Measurements from ENCODE around the gene TRABD2A.

Gene TRABD2A

GRCh38 chr2:84904717-84905174 lies 23.9 kb upstream of the TRABD2A start:
- DNase-seq = peak; percentile 44

GRCh38 chr2:84904151-84904550 lies 23.3 kb upstream of the TRABD2A start:
- DNase-seq = no peak

- DNase-seq = no peak
Measured at GRCh38 chr2:84902526-84902925, 21.6 kb upstream of the TRABD2A start.

- DNase-seq = no peak
Measured at GRCh38 chr2:84901593-84902120, 20.8 kb upstream of the TRABD2A start.

- no peak for DNase-seq
Measured at GRCh38 chr2:84900971-84901370, 20.1 kb upstream of the TRABD2A start.

- DNase-seq = no peak
Measured at GRCh38 chr2:84899304-84900204, 18.7 kb upstream of the TRABD2A start.

GRCh38 chr2:84897773-84898172 lies 16.9 kb upstream of the TRABD2A start:
- DNase-seq = no peak

- no peak for DNase-seq
Measured at GRCh38 chr2:84896567-84896966, 15.7 kb upstream of the TRABD2A start.

- DNase-seq = no peak
Measured at GRCh38 chr2:84894758-84895520, 14.1 kb upstream of the TRABD2A start.

- DNase-seq = no peak
Measured at GRCh38 chr2:84894131-84894586, 13.3 kb upstream of the TRABD2A start.

- DNase-seq = no peak
Measured at GRCh38 chr2:84891355-84892010, 10.6 kb upstream of the TRABD2A start.

- no peak for DNase-seq
Measured at GRCh38 chr2:84889332-84889731, 8.4 kb upstream of the TRABD2A start.

- DNase-seq = peak; percentile 32
Measured at GRCh38 chr2:84888401-84889276, 7.8 kb upstream of the TRABD2A start.

- no peak for DNase-seq
Measured at GRCh38 chr2:84886791-84887190, 5.9 kb upstream of the TRABD2A start.

- no peak for DNase-seq
Measured at GRCh38 chr2:84885111-84885510, 4.2 kb upstream of the TRABD2A start.

- no peak for DNase-seq
Measured at GRCh38 chr2:84884449-84884848, 3.6 kb upstream of the TRABD2A start.

GRCh38 chr2:84882775-84883550 lies 2.1 kb upstream of the TRABD2A start:
- no peak for DNase-seq

GRCh38 chr2:84882414-84882738 lies 1.5 kb upstream of the TRABD2A start:
- no peak for DNase-seq

GRCh38 chr2:84881581-84882413 lies 913 bp upstream of the TRABD2A start:
- DNase-seq = peak; percentile 81

- DNase-seq = no peak
Measured at GRCh38 chr2:84880395-84880644, 564 bp downstream of the TRABD2A start.
